MCF 10A (cell line): ENCODE results near the gene APOBEC3B. TPM values are rescaled to one million over a fixed set of nuclear protein-coding genes. Genes with fewer than 3 reads are reported as not detected.

Experiments
- BruUV-seq: library from RNA; stranded (reverse); fragments of 400-500 nt; replicated peaks from 2 replicates; lab custom pipeline; 2021; lab: Mats Ljungman, UMichigan
- CTCF ChIA-PET: fragments of 300-600 bp; sonication (Branson Sonifier 250); formaldehyde crosslinking; extraction: SDS; loops from one replicate; lab custom pipeline; 2021; ENCODE audit warnings: antibody characterized with exemption, inconsistent platforms; lab: Yijun Ruan, JAX
- POLR2A ChIA-PET: fragments of 300-600, 350-650 bp; sonication (Branson Sonifier 250); formaldehyde crosslinking; extraction: SDS; loops from one replicate; lab custom pipeline; 2020; ENCODE audit warnings: antibody characterized with exemption, inconsistent platforms; lab: Yijun Ruan, JAX
- DNase-seq: peaks from one replicate; pipeline ENCODE4 v3.0.0-alpha.2; 2018; ENCODE audit not compliant: unreplicated experiment
- H3K27ac Mint-ChIP-seq: one replicate; pipeline ENCODE4 v1.8.0; 2022; ENCODE audit warnings: mild to moderate bottlenecking, low read depth, mixed read lengths; ENCODE audit not compliant: unreplicated experiment
- H3K27me3 Mint-ChIP-seq: one replicate; pipeline ENCODE4 v1.8.0; 2022; ENCODE audit warnings: mixed read lengths; ENCODE audit not compliant: insufficient read depth, unreplicated experiment
- H3K36me3 Mint-ChIP-seq: one replicate; pipeline ENCODE4 v1.8.0; 2022; ENCODE audit warnings: mild to moderate bottlenecking, moderate library complexity, mixed read lengths; ENCODE audit not compliant: insufficient read depth, unreplicated experiment
- H3K4me1 Mint-ChIP-seq: one replicate; pipeline ENCODE4 v1.8.0; 2022; ENCODE audit warnings: mixed read lengths; ENCODE audit not compliant: insufficient read depth, unreplicated experiment
- H3K4me3 Mint-ChIP-seq: one replicate; pipeline ENCODE4 v1.8.0; 2022; ENCODE audit warnings: mild to moderate bottlenecking, moderate library complexity, mixed read lengths; ENCODE audit not compliant: unreplicated experiment
- H3K9me3 Mint-ChIP-seq: one replicate; pipeline ENCODE4 v1.8.0; 2022; ENCODE audit warnings: mixed read lengths; ENCODE audit not compliant: unreplicated experiment
- intact Hi-C: fragments of 100-400 bp; cut with micrococcal nuclease; formaldehyde crosslinking; loops from 2 replicates; pipeline ENCODE4 v1.14.1; 2022
- total RNA-seq: library from RNA; stranded (reverse); gene quantifications from 2 replicates; pipeline ENCODE4 v1.2.3, GENCODE V29; 2022
- TF ChIP-seq, protein P1 (sequence below): fragments of 200-600 bp; IDR thresholded peaks from one replicate; pipeline ENCODE4 v1.8.0; 2022; ENCODE audit warnings: antibody characterized with exemption, mild to moderate bottlenecking; ENCODE audit not compliant: unreplicated experiment

Gene APOBEC3B
- total RNA-seq, 1 experiment from 2014 or later: 1.1 TPM

GRCh38 chr22:38970551-38970950, 11.6 kb upstream of the APOBEC3B start:
- BruUV-seq: no TSS peak
- CTCF ChIA-PET: interaction anchor here (0.5 to 1.9 kb wide), 2 partner anchors 101 to 564 kb away, joined by 4 to 9 read pairs; no protein-coding TSS in a partner anchor
- intact Hi-C loops: no loop called here

GRCh38 chr22:38971202-38971601, 10.9 kb upstream of the APOBEC3B start:
- no TSS peak for BruUV-seq
- intact Hi-C loops: no loop called here
- CTCF ChIA-PET: interaction anchor here (0.5 to 1.9 kb wide), 5 partner anchors 73 to 563 kb away, joined by 3 to 9 read pairs (median 4); no protein-coding TSS in a partner anchor
- DNase-seq: no peak
- no peak overlapping the region for H3K27ac Mint-ChIP-seq
- POLR2A ChIA-PET: no interaction called here
- H3K9me3 Mint-ChIP-seq: no peaks in the 10 kb centered on the region
- no peak overlapping the region for H3K4me3 Mint-ChIP-seq
- H3K4me1 Mint-ChIP-seq: no peaks in the 10 kb centered on the region
- H3K36me3 Mint-ChIP-seq: no peaks in the 10 kb centered on the region
- TF ChIP-seq, protein P1, sequence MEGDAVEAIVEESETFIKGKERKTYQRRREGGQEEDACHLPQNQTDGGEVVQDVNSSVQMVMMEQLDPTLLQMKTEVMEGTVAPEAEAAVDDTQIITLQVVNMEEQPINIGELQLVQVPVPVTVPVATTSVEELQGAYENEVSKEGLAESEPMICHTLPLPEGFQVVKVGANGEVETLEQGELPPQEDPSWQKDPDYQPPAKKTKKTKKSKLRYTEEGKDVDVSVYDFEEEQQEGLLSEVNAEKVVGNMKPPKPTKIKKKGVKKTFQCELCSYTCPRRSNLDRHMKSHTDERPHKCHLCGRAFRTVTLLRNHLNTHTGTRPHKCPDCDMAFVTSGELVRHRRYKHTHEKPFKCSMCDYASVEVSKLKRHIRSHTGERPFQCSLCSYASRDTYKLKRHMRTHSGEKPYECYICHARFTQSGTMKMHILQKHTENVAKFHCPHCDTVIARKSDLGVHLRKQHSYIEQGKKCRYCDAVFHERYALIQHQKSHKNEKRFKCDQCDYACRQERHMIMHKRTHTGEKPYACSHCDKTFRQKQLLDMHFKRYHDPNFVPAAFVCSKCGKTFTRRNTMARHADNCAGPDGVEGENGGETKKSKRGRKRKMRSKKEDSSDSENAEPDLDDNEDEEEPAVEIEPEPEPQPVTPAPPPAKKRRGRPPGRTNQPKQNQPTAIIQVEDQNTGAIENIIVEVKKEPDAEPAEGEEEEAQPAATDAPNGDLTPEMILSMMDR: no peak
- peaks cover 55% of the 10 kb centered on the region for H3K27me3 Mint-ChIP-seq

More at GRCh38 chr22:38970551-38970950, 11.6 kb upstream of the APOBEC3B start:
- Mint-ChIP-seq H3K36me3 (no peaks in the 10 kb centered on the region), H3K27me3 (peaks cover 58% of the 10 kb centered on the region), H3K4me3 (no peak overlapping the region), H3K4me1 (no peaks in the 10 kb centered on the region), H3K27ac (no peak overlapping the region), H3K9me3 (no peaks in the 10 kb centered on the region)
- TF ChIP-seq, protein P1: no peak
- DNase-seq: no peak
- POLR2A ChIA-PET: no interaction called here

DNA sequence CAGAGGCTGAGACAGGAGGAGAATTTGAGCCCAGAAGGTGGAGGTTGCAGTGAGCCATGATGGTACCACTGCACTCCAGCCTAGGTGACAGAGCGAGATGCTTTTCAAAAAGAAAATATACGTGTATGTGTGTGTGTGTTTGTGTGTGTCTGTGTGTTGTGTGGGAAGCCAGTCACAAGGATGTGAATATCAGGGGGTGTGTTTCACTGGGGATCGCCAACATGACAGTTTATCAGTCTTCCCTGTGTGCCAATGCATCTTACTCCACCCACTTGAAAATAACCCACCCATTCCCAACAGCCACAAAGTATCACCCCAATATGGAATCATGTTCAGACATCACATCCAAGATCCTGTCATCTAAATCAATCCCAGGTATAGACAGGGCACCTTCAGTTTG, 10.4 kb upstream of the APOBEC3B start:
- Mint-ChIP-seq H3K27ac (no peak overlapping the region), H3K9me3 (no peaks in the 10 kb centered on the region), H3K36me3 (no peaks in the 10 kb centered on the region), H3K27me3 (peaks cover 51% of the 10 kb centered on the region), H3K4me1 (no peaks in the 10 kb centered on the region), H3K4me3 (no peak overlapping the region)
- CTCF ChIA-PET: interaction anchor here (0.5 to 1.9 kb wide), 6 partner anchors 10 to 346 kb away, joined by 3 to 9 read pairs (median 3); no protein-coding TSS in a partner anchor
- no TSS peak for BruUV-seq
- intact Hi-C loops: no loop called here
- POLR2A ChIA-PET: no interaction called here
- TF ChIP-seq, protein P1: no peak
- no peak for DNase-seq

GRCh38 chr22:38972558-38972957, 9.6 kb upstream of the APOBEC3B start:
- BruUV-seq: no TSS peak
- CTCF ChIA-PET: interaction anchor here (0.6 to 1.8 kb wide), 7 partner anchors 10 to 345 kb away, joined by 3 to 10 read pairs (median 4); partner anchors contain the start of gene APOBEC3B
- intact Hi-C loops: no loop called here
- Mint-ChIP-seq H3K36me3 (no peaks in the 10 kb centered on the region), H3K27me3 (peaks cover 43% of the 10 kb centered on the region), H3K27ac (no peak overlapping the region), H3K4me3 (no peak overlapping the region), H3K9me3 (no peaks in the 10 kb centered on the region), H3K4me1 (no peaks in the 10 kb centered on the region)
- TF ChIP-seq, protein P1: no peak
- POLR2A ChIA-PET: no interaction called here
- no peak for DNase-seq
